Endothelial cell of umbilical vein (primary cell): ENCODE data around the gene MRAS. TPM values are rescaled to one million over a fixed set of nuclear protein-coding genes. Genes with fewer than 3 reads are reported as not detected.

Experiments
- BruUV-seq: library from RNA; stranded (reverse); fragments of 400-500 nt; replicated peaks from 2 replicates; lab custom pipeline; 2021; lab: Mats Ljungman, UMichigan
- CTCF ChIA-PET: fragments of 300-600, 350-600 bp; sonication (Branson Sonifier 250); formaldehyde crosslinking; loops from one replicate; lab custom pipeline; 2021; ENCODE audit warnings: antibody characterized with exemption, inconsistent platforms; lab: Charles Lee
- POLR2A ChIA-PET: fragments of 300-600, 350-600 bp; sonication (Branson Sonifier 250); formaldehyde crosslinking; loops from one replicate; lab custom pipeline; 2021; ENCODE audit warnings: antibody characterized with exemption, inconsistent platforms; lab: Charles Lee
- DNase-seq: peaks from one replicate; pipeline ENCODE4 v3.0.0-alpha.2; 2011; ENCODE audit warnings: low read depth, low spot score
- FAIRE-seq: peaks from 2 replicates; lab custom pipeline; 2011; peaks lifted over from hg19 to GRCh38; lab: Jason Lieb, UNC
- H2AFZ ChIP-seq: 2 replicates; pipeline ENCODE4 v1.6.0; 2012; ENCODE audit warnings: low read depth, low read length, control low read depth, inconsistent platforms
- H3K27ac ChIP-seq: 2 replicates; pipeline ENCODE4 v1.5.1; 2011; ENCODE audit warnings: low read depth, mild to moderate bottlenecking, control low read depth, low read length, moderate library complexity; ENCODE audit not compliant: insufficient read depth
- H3K27me3 ChIP-seq, 2 experiments: 2 replicates each; pipeline versions ENCODE4 v1.6.0 to v1.6.1; 2011; ENCODE audit warnings: low read length in 2 of 2, mixed read lengths in 1 of 2; ENCODE audit not compliant: control insufficient read depth in 2 of 2, insufficient read depth in 2 of 2
- H3K36me3 ChIP-seq, 2 experiments: 2 replicates in 1 of 2; 3 replicates in 1 of 2; pipeline ENCODE4 v1.5.1; 2011; ENCODE audit warnings: low read length in 2 of 2, mild to moderate bottlenecking in 1 of 2, moderate library complexity in 1 of 2; ENCODE audit not compliant: control insufficient read depth in 2 of 2, insufficient read depth in 2 of 2; ENCODE audit errors: extremely low read depth in 1 of 2
- H3K4me1 ChIP-seq: 3 replicates; pipeline ENCODE4 v1.5.1; 2011; ENCODE audit warnings: mild to moderate bottlenecking, low read length; ENCODE audit not compliant: control insufficient read depth, insufficient read depth; ENCODE audit errors: extremely low read depth
- H3K4me2 ChIP-seq: 2 replicates; pipeline ENCODE4 v1.6.1; 2011; ENCODE audit warnings: low read length, control low read depth, mixed read lengths; ENCODE audit not compliant: insufficient read depth
- H3K4me3 ChIP-seq, 3 experiments: fragments of 200-600 bp in 1 of 3; sonication (generic), shearing (Covaris generic) in 1 of 3; replicated peaks in 1 of 3; 2 replicates each; pipeline ENCODE4 v1.5.1; 2011 to 2016; ENCODE audit warnings: control low read depth in 3 of 3, low read length in 3 of 3, mild to moderate bottlenecking in 2 of 3, inconsistent platforms in 1 of 3, low read depth in 1 of 3, moderate library complexity in 1 of 3; ENCODE audit not compliant: insufficient read depth in 1 of 3
- H3K79me2 ChIP-seq: 2 replicates; pipeline ENCODE4 v1.6.0; 2012; ENCODE audit warnings: low read length, inconsistent platforms; ENCODE audit not compliant: control insufficient read depth, insufficient read depth
- H3K9ac ChIP-seq: replicated peaks from 2 replicates; pipeline ENCODE3; 2011; ENCODE audit warnings: low read length, control low read depth; ENCODE audit not compliant: insufficient read depth; ENCODE audit errors: extremely low read depth
- H3K9me1 ChIP-seq: replicated peaks from 3 replicates; pipeline ENCODE4 v1.6.0; 2011; ENCODE audit warnings: mild to moderate bottlenecking, low read length; ENCODE audit not compliant: control insufficient read depth, insufficient read depth; ENCODE audit errors: extremely low read depth
- H3K9me3 ChIP-seq: replicated peaks from 2 replicates; pipeline ENCODE4 v1.5.1; 2012; ENCODE audit warnings: low read length, inconsistent platforms; ENCODE audit not compliant: control insufficient read depth, insufficient read depth
- H4K20me1 ChIP-seq: replicated peaks from 2 replicates; pipeline ENCODE3; 2011; ENCODE audit warnings: mild to moderate bottlenecking, low read length; ENCODE audit not compliant: control insufficient read depth, insufficient read depth; ENCODE audit errors: extremely low read depth
- EZH2 ChIP-seq: IDR thresholded peaks from 2 replicates; pipeline ENCODE4 v1.6.1; 2012; ENCODE audit warnings: borderline replicate concordance, low read depth, mild to moderate bottlenecking, moderate library complexity, low read length, inconsistent platforms; ENCODE audit not compliant: severe bottlenecking
- GATA2 ChIP-seq: IDR thresholded peaks from 2 replicates; pipeline ENCODE4 v1.7.0; 2011; ENCODE audit warnings: low read depth, mild to moderate bottlenecking, moderate library complexity, mixed read lengths, low read length; ENCODE audit not compliant: insufficient read length, insufficient read depth
- JUN ChIP-seq: IDR thresholded peaks from 2 replicates; pipeline ENCODE4 v1.6.1; 2011; ENCODE audit warnings: borderline replicate concordance, low read depth; ENCODE audit not compliant: insufficient read length, insufficient read depth
- MYC ChIP-seq: IDR thresholded peaks from one replicate; pipeline ENCODE4 v1.6.1; 2011; ENCODE audit warnings: mild to moderate bottlenecking, low read depth, low read length
- POLR2A ChIP-seq: IDR thresholded peaks from 2 replicates; pipeline ENCODE4 v1.6.1; 2012; ENCODE audit warnings: low read depth, mild to moderate bottlenecking, control low read depth, low read length
- POLR2AphosphoS5 ChIP-seq: IDR thresholded peaks from 2 replicates; pipeline ENCODE4 v1.6.1; 2012; ENCODE audit warnings: low read depth, mild to moderate bottlenecking, control low read depth, low read length, moderate library complexity; ENCODE audit not compliant: insufficient read depth
- dilution Hi-C: fragments of 300-500 bp; cut with MboI; formaldehyde crosslinking; loops from one replicate; pipeline ENCODE4 v1.15.0; 2019; ENCODE audit warnings: low sequenced_read_pairs; ENCODE audit not compliant: extremely low pct_ligation_motif_present
- intact Hi-C: fragments of 100-400 bp; cut with micrococcal nuclease; formaldehyde crosslinking; loops from one replicate; pipeline ENCODE4 v1.10.0; 2022
- polyA plus RNA-seq, 4 experiments: library from polyadenylated mRNA; depleted of rRNA in 3 of 4; stranded (reverse) in 3 of 4; unstranded in 1 of 4; fragments of >200 nt; gene quantifications; 2 replicates each; pipeline versions ENCODE4 v1.2.1 to v1.2.3, GENCODE V29; 2011 to 2012; ENCODE audit warnings: missing spikeins in 1 of 4
- total RNA-seq: library from RNA; stranded (reverse); gene quantifications from 2 replicates; pipeline ENCODE4 v1.2.3, GENCODE V29; 2021
- TF ChIP-seq, protein P1 (sequence below): IDR thresholded peaks from 2 replicates; pipeline ENCODE4 v1.6.1; 2011; ENCODE audit not compliant: insufficient read depth, insufficient read length
- TF ChIP-seq, protein P2 (sequence below), 2 donors: IDR thresholded peaks; 1 replicate in 1 of 2; 2 replicates in 1 of 2; pipeline ENCODE4 v1.5.1; 2011; ENCODE audit warnings: low read length in 2 of 2, mild to moderate bottlenecking in 2 of 2, moderate library complexity in 2 of 2, control low read depth in 1 of 2, inconsistent platforms in 1 of 2, low read depth in 1 of 2; ENCODE audit not compliant: insufficient read depth in 1 of 2; ENCODE audit errors: extremely low read depth in 1 of 2

Gene MRAS
- total and polyA plus RNA-seq, 2 donors (not counting 3 experiments of a cell fraction or from before 2014, with no cell fraction given): 14.6 to 16.5 TPM

DNA sequence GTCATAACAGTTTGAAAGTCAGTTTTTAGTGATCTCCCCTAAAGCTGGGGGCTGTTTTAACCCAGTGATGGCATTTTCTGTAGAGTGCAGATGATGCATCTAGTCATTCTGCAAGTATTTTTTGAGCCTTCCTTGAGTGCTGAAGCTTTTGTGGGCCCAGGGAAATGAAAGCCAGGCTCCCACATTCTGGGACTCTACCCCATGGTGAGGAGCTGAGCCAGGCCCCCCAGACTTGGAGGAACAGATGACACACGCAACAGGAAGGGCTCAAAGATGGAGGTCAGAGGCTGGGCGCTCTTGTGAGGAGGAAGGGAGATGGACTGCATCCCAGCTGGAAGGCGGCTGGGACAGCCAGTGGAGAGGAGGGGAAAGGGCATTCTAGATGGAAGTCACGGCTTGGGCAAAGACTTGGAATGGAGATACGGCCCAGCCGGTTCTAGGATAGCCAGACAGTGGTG, 40.8 kb downstream of the MRAS start:
- DNase-seq (no peak), FAIRE-seq (no peak)
- no peaks in the 10 kb centered on the region for H4K20me1 ChIP-seq
- dilution Hi-C loops (no loop called here), intact Hi-C loops (no loop called here)
- H3K9me1 ChIP-seq: no peaks in the 10 kb centered on the region
- H3K4me3 ChIP-seq: no peak overlapping the region
- POLR2A ChIA-PET: no interaction called here
- H3K27ac ChIP-seq: no peak overlapping the region
- H3K4me1 ChIP-seq: no peaks in the 10 kb centered on the region
- BruUV-seq: no TSS peak
- TF ChIP-seq, protein P1, sequence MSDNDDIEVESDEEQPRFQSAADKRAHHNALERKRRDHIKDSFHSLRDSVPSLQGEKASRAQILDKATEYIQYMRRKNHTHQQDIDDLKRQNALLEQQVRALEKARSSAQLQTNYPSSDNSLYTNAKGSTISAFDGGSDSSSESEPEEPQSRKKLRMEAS: no peak
- no peak for TF ChIP-seq JUN
- no peak for TF ChIP-seq POLR2A
- no peak for TF ChIP-seq EZH2
- TF ChIP-seq MYC: no peak
- no peak for TF ChIP-seq GATA2
- no peaks in the 10 kb centered on the region for H3K27me3 ChIP-seq
- CTCF ChIA-PET: no interaction called here
- no peak overlapping the region for H2AFZ ChIP-seq
- H3K9ac ChIP-seq: no peak overlapping the region
- H3K9me3 ChIP-seq: no peaks in the 10 kb centered on the region
- no peaks in the 10 kb centered on the region for H3K36me3 ChIP-seq
- no peaks in the 10 kb centered on the region for H3K79me2 ChIP-seq
- no peak overlapping the region for H3K4me2 ChIP-seq

DNA sequence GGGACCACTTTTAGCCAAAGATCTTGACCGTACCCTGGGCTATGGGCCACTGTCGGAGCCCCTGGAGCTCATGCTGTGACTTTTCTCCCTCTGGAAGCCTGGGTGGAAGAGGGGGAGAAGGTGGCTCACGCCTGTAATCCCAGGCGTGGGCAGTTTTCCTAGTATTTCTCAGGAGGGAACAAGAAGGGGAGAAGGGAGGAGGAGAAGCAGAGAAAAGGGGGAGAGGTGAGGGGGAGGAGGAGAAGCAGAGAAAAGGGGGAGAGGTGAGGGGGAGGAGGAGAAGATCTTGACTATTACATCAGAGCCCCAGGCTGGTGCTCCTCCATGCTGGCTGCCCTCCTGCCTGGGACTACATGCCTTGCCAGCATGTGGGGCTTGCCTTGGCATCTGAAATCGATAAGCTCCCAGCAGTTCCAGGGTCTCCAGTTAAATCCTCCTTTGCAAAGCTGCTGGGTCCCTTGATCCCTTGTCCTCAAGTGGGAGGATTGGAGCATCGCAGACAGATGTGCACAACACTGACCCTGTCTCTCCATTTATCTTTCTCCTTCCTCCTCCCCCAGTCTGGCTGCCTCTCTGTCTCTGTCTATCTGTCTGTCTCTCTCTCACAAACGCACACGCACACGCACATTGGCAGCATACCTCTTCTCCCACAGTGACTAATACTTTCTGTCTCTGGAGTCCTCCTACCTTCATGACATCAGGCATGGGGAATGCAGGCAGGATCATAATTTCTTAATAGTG, 41.6 kb downstream of the MRAS start:
- Histone ChIP-seq H3K4me1 (no peaks in the 10 kb centered on the region), H3K4me3 (no peak overlapping the region), H3K36me3 (no peaks in the 10 kb centered on the region), H2AFZ (no peak overlapping the region), H3K9ac (no peak overlapping the region), H3K9me1 (no peaks in the 10 kb centered on the region), H3K9me3 (no peaks in the 10 kb centered on the region), H3K4me2 (no peak overlapping the region), H4K20me1 (no peaks in the 10 kb centered on the region), H3K27me3 (no peaks in the 10 kb centered on the region), H3K79me2 (no peaks in the 10 kb centered on the region), H3K27ac (no peak overlapping the region)
- TF ChIP-seq JUN: no peak
- no peak for TF ChIP-seq POLR2AphosphoS5
- TF ChIP-seq MYC: no peak
- TF ChIP-seq, protein P2, sequence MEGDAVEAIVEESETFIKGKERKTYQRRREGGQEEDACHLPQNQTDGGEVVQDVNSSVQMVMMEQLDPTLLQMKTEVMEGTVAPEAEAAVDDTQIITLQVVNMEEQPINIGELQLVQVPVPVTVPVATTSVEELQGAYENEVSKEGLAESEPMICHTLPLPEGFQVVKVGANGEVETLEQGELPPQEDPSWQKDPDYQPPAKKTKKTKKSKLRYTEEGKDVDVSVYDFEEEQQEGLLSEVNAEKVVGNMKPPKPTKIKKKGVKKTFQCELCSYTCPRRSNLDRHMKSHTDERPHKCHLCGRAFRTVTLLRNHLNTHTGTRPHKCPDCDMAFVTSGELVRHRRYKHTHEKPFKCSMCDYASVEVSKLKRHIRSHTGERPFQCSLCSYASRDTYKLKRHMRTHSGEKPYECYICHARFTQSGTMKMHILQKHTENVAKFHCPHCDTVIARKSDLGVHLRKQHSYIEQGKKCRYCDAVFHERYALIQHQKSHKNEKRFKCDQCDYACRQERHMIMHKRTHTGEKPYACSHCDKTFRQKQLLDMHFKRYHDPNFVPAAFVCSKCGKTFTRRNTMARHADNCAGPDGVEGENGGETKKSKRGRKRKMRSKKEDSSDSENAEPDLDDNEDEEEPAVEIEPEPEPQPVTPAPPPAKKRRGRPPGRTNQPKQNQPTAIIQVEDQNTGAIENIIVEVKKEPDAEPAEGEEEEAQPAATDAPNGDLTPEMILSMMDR (IDR thresholded peaks at IDR 0.05; ENCODE audit: extremely low read depth in 1 of 2, insufficient read depth in 1 of 2, low read depth in 1 of 2, low read length in 2 of 2): no peak
- TF ChIP-seq GATA2: no peak
- no peak for TF ChIP-seq POLR2A
- TF ChIP-seq, protein P1: no peak
- DNase-seq: no peak
- dilution Hi-C loops: no loop called here
- no TSS peak for BruUV-seq
- CTCF ChIA-PET: no interaction called here
- intact Hi-C loops: no loop called here
- POLR2A ChIA-PET: no interaction called here
- FAIRE-seq: no peak
